ENCODE measurements around the gene KRT82. TPM values are rescaled to one million over a fixed set of nuclear protein-coding genes. Genes with fewer than 3 reads are reported as not detected.

The KRT82 gene
- total and polyA plus RNA-seq, 8 donors: not detected

DNA sequence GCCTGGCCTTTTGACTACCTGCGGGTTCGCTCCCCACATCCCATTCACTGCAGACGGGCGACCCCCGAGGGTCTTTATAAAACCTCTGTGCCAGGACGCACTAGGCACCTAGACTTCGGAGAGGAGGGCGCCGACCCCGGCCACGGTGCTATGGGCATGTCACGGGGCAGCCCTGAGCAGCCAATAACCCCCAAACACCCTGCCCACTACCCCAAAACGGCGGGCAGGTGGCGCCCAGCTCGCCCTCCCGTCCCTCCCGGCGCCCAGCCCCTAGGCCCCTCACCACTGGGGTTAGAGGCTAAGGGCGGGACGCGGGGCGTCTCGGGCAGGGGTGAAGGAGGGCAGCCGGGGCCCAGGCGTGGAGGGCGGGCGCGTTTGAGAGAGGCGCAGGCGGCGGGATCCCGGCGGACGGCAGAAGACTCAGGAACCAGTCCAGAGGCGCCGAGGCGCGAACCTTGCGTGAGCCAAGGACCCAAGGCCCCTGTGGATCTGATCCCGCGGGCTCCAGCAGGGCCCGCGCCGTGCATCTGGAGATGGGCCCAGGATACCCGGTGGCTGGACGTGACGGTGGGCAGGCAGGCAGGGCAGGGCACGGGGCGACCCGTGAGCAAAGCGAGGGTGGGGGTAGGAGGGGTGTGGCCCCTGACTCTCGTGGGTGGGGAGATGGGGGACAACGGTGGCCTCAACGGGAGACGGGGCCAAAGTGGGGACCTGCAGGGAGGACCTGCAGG is 49.9 kb downstream of the KRT82 start:
- intact Hi-C loops (cut with DNase I): no loop called here
- 90 to 91% methylated on average over 48 to 56 of the region's 56 CpGs for WGBS, 2 donors
- Histone ChIP-seq H3K27ac (no peak overlapping the region), H3K4me3 (no peak overlapping the region), H3K4me1 (peaks cover 0 to 4% (median 0%) of the 10 kb centered on the region in 3 donors), H3K27me3 (no peaks in the 10 kb centered on the region), H3K9me3 (no peaks in the 10 kb centered on the region), H3K36me3 (no peaks in the 10 kb centered on the region)
- TF ChIP-seq, protein P1, sequence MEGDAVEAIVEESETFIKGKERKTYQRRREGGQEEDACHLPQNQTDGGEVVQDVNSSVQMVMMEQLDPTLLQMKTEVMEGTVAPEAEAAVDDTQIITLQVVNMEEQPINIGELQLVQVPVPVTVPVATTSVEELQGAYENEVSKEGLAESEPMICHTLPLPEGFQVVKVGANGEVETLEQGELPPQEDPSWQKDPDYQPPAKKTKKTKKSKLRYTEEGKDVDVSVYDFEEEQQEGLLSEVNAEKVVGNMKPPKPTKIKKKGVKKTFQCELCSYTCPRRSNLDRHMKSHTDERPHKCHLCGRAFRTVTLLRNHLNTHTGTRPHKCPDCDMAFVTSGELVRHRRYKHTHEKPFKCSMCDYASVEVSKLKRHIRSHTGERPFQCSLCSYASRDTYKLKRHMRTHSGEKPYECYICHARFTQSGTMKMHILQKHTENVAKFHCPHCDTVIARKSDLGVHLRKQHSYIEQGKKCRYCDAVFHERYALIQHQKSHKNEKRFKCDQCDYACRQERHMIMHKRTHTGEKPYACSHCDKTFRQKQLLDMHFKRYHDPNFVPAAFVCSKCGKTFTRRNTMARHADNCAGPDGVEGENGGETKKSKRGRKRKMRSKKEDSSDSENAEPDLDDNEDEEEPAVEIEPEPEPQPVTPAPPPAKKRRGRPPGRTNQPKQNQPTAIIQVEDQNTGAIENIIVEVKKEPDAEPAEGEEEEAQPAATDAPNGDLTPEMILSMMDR (IDR thresholded peaks at IDR 0.05): no peak
- no peak for FAIRE-seq
- no peak for ATAC-seq
- DNase-seq: no peak

DNA sequence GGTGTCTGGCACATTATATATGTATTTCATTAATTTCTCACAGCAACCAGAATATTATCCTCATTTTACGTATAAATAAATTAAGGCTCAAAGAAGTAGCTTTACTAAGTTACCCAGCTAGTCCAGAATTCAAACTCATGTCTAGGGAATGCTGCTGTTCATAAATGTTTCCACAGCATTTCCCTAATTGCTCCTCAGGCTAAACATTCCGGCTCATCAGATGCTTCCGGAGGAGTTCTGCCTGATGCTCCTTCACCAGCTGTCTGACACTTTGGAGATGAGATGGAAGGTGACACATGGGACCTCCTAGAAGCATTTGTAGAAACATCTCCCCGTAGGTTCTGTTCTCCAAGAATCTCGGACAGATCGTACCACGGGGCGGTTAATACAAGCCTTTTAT is 51.0 kb downstream of the KRT82 start:
- no peak for FAIRE-seq
- 93 to 95% methylated on average over 8 of the region's 8 CpGs for WGBS, 2 donors
- no peaks in the 10 kb centered on the region for H3K9me3 ChIP-seq
- H3K27me3 ChIP-seq: no peaks in the 10 kb centered on the region
- TF ChIP-seq, protein P1 (IDR thresholded peaks at IDR 0.05): no peak
- ATAC-seq: no peak
- DNase-seq: no peak
- no peak overlapping the region for H3K4me3 ChIP-seq
- no peaks in the 10 kb centered on the region for H3K36me3 ChIP-seq
- intact Hi-C loops (cut with DNase I): no loop called here
- H3K27ac ChIP-seq: no peak overlapping the region
- peaks cover 0 to 4% (median 0%) of the 10 kb centered on the region in 3 donors for H3K4me1 ChIP-seq

DNA sequence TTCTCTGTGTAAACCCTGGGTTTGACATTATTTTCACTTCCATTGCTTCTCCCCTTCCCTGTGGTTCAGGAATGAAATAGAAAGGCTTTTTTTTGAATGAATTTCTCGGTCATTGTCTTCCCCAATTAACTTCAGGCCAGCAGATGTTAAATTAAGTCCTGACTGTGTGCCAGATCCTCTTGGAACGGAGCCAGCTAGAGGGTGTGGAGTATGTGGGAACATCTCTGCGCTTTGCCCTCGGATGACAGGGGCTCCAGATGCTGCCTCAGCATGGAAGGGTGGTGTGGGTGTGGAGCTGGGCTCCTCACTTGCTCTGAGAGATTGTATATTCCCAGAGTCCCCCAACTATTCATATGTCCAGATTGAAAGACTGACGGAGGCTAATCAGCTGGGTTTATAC is 51.9 kb downstream of the KRT82 start:
- Histone ChIP-seq H3K36me3 (no peaks in the 10 kb centered on the region), H3K27me3 (no peaks in the 10 kb centered on the region), H3K4me3 (no peak overlapping the region), H3K27ac (no peak overlapping the region), H3K9me3 (no peaks in the 10 kb centered on the region), H3K4me1 (peaks cover 0 to 4% (median 0%) of the 10 kb centered on the region in 3 donors)
- 44 to 47% methylated on average over 5 of the region's 5 CpGs for WGBS, 2 donors
- intact Hi-C loops (cut with DNase I): no loop called here
- FAIRE-seq (no peak), ATAC-seq (no peak), DNase-seq (no peak)
- TF ChIP-seq, protein P1 (IDR thresholded peaks at IDR 0.05): no peak

DNA sequence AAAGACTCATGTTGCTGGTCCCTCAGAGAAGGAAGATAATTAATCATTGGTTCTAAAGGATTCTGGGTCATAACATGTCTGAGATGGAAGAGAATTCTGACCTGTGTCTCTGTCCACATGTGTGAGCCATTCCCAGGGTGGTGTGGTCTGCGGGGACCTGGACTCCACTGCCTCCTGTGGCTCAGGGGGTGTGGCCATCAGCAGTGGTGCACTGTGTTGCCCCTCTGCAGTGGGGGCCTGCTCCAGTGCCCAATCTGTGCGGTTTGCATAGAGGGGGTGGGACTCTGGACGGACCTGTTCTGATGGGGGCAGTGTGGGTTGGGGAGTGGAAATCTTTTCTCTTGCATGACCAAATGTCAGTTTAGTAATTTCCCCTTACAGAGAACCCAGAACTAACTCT is 52.4 kb downstream of the KRT82 start:
- no peak for DNase-seq
- TF ChIP-seq, protein P1 (IDR thresholded peaks at IDR 0.05): no peak
- no peaks in the 10 kb centered on the region for H3K27me3 ChIP-seq
- H3K9me3 ChIP-seq: no peaks in the 10 kb centered on the region
- no peak overlapping the region for H3K4me3 ChIP-seq
- peaks cover 0 to 4% (median 0%) of the 10 kb centered on the region in 3 donors for H3K4me1 ChIP-seq
- 69 to 75% methylated on average over 3 of the region's 3 CpGs for WGBS, 2 donors
- no peaks in the 10 kb centered on the region for H3K36me3 ChIP-seq
- intact Hi-C loops (cut with DNase I): no loop called here
- no peak for FAIRE-seq
- no peak overlapping the region for H3K27ac ChIP-seq
- ATAC-seq: no peak

DNA sequence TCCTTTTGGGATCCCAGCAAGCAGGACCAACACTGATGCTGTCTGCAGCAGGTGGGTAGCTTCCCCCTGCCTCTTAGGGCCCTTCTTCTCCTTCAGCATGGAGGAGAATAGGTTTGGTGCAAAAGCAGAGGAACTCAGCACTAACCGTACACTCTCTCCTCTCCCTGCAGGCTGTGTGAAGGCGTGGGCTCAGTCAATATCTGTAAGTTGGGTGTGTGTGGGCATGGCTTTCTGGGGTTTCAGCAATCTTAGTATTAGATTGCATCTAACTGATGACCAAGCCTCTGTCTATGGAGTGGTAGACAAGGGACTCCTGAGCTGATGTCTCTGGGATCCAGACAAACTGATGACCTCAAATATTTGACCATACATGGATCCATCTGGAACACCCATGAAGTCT is 53.2 kb downstream of the KRT82 start:
- DNase-seq (no peak), FAIRE-seq (no peak), ATAC-seq (no peak)
- peaks cover 4 to 8% (median 5%) of the 10 kb centered on the region in 3 donors for H3K4me1 ChIP-seq
- TF ChIP-seq, protein P1 (IDR thresholded peaks at IDR 0.05): no peak
- no peak overlapping the region for H3K27ac ChIP-seq
- H3K36me3 ChIP-seq: no peaks in the 10 kb centered on the region
- H3K9me3 ChIP-seq: no peaks in the 10 kb centered on the region
- intact Hi-C loops (cut with DNase I): no loop called here
- WGBS, 2 donors: 95 to 97% methylated on average over 2 of the region's 2 CpGs
- no peak overlapping the region for H3K4me3 ChIP-seq
- no peaks in the 10 kb centered on the region for H3K27me3 ChIP-seq
